ENCODE measurements around the gene CDON. TPM values are rescaled to one million over a fixed set of nuclear protein-coding genes. Genes with fewer than 3 reads are reported as not detected.
A peak's percentile ranks its signal among the peaks of the same experiment; 100 is the strongest.

Gene CDON
- total RNA-seq, 1 experiment from 2014 or later: 17.2 TPM

- Histone ChIP-seq H4K20me1 (ENCODE audit: control insufficient read depth, insufficient read depth, insufficient read length) (no peaks in the 10 kb centered on the region), H3K23me2 (ENCODE audit: insufficient read length, low read depth, low read length, poor library complexity, severe bottlenecking) (no peaks in the 10 kb centered on the region), H3K14ac (ENCODE audit: insufficient read depth, low read length) (no peak overlapping the region), H4K8ac (replicated peaks; ENCODE audit: insufficient read length, low read depth, low read length) (no peak overlapping the region), H3K4me1 (ENCODE audit: insufficient read depth, low read length) (no peaks in the 10 kb centered on the region), H3K27ac (ENCODE audit: insufficient read length, low read depth, low read length) (no peak overlapping the region), H3K9me3 (ENCODE audit: control insufficient read depth, low read depth, low read length) (no peaks in the 10 kb centered on the region), H2BK120ac (ENCODE audit: low read depth, low read length, poor library complexity, severe bottlenecking) (no peak overlapping the region), H3K56ac (ENCODE audit: insufficient read length, low read depth, low read length) (no peak overlapping the region), H2AK5ac (ENCODE audit: insufficient read length, low read length) (no peak overlapping the region), H3K23ac (ENCODE audit: insufficient read length, low read depth, low read length) (no peak overlapping the region), H3K79me2 (ENCODE audit: insufficient read depth, low read length) (no peaks in the 10 kb centered on the region), H3K9ac (ENCODE audit: extremely low read depth, insufficient read length, low read length) (no peak overlapping the region), H3T11ph (ENCODE audit: low read length) (no peak overlapping the region), H3K4me2 (ENCODE audit: insufficient read depth, insufficient read length, low read length) (no peak overlapping the region), H2BK15ac (ENCODE audit: low read depth, low read length) (no peak overlapping the region), H2BK20ac (ENCODE audit: low read depth, low read length, poor library complexity, severe bottlenecking) (no peak overlapping the region), H4K5ac (ENCODE audit: insufficient read length, low read depth, low read length) (no peak overlapping the region), H3K79me1 (ENCODE audit: insufficient read depth, low read depth, low read length, poor library complexity, severe bottlenecking) (no peaks in the 10 kb centered on the region), H2BK12ac (ENCODE audit: insufficient read length, low read depth, low read length) (no peak overlapping the region), H3K4ac (ENCODE audit: low read depth, low read length) (no peak overlapping the region), H3K18ac (ENCODE audit: insufficient read length, low read depth, low read length) (no peak overlapping the region), H4K91ac (ENCODE audit: insufficient read length, low read depth, low read length) (no peak overlapping the region), H2BK5ac (ENCODE audit: insufficient read length, low read length) (no peak overlapping the region), H3K27me3 (ENCODE audit: insufficient read depth, low read length) (no peaks in the 10 kb centered on the region), H2AFZ (ENCODE audit: low read length) (no peak overlapping the region)
- DNase-seq: no peak
- Mint-ChIP-seq H3K27me3 (ENCODE audit: low read depth) (no peaks in the 10 kb centered on the region), H3K4me3 (no peak overlapping the region), H3K36me3 (ENCODE audit: insufficient read depth in 1 of 3, low read depth in 3 of 3) (peaks cover 17 to 46% (median 19%) of the 10 kb centered on the region in 3 experiments), H3K9me3 (peaks cover 7 to 12% of the 10 kb centered on the region in 2 experiments; a peak in 4 of 5 replicates), H3K27ac (peak overlapping the region in 1 of 3 experiments; percentile 32; a peak in 1 of 7 replicates), H3K4me1 (peaks cover 7 to 12% of the 10 kb centered on the region in 2 experiments)
- WGBS (ENCODE audit: extremely low coverage, insufficient read length, low lambda C conversion rate): no CpG with 5 or more reads among the region's 10 CpGs
- no peak for TF ChIP-seq CTCF (conservative IDR thresholded peaks at IDR 0.05)
Measured at GRCh38 chr11:125959931-125960330, 102.7 kb downstream of the CDON start.

All from H9 (cell line).